Activated CD8-positive, alpha-beta memory T cell treated with anti-CD3 and anti-CD28 coated beads, Interleukin-2, amount 50 U/mL, for 48 hours (primary cell): ENCODE measurements around the gene ZSWIM4.

ENCODE experiments used
- DNase-seq: peaks from one replicate; pipeline ENCODE4 v3.0.0-alpha.2; 2020

ZSWIM4 gene

GRCh38 chr19:13838435-13839129 is 43.3 kb downstream of the ZSWIM4 start:
- no peak for DNase-seq

- peak; percentile 91 for DNase-seq
These were observed 44.1 kb downstream of the ZSWIM4 start for GRCh38 chr19:13839130-13839937.

GRCh38 chr19:13839938-13840304 is 44.7 kb downstream of the ZSWIM4 start:
- DNase-seq, result no peak

GRCh38 chr19:13840305-13841085 is 45.3 kb downstream of the ZSWIM4 start:
- peak; percentile 76 for DNase-seq

- peak; percentile 75 for DNase-seq
These were observed 46.1 kb downstream of the ZSWIM4 start for GRCh38 chr19:13841086-13841961.

GRCh38 chr19:13841962-13842290 is 46.7 kb downstream of the ZSWIM4 start:
- DNase-seq, result no peak

GRCh38 chr19:13842291-13843103 is 47.3 kb downstream of the ZSWIM4 start:
- DNase-seq, result peak; percentile 86

GRCh38 chr19:13843104-13843921 is 48.1 kb downstream of the ZSWIM4 start:
- DNase-seq, result no peak

GRCh38 chr19:13844130-13844631 is 48.9 kb downstream of the ZSWIM4 start:
- no peak for DNase-seq

GRCh38 chr19:13846557-13847406 is 51.5 kb downstream of the ZSWIM4 start:
- DNase-seq, result peak; percentile 97

- DNase-seq, result peak; percentile 90
These were observed 52.4 kb downstream of the ZSWIM4 start for GRCh38 chr19:13847407-13848339.

GRCh38 chr19:13848340-13848677 is 53.1 kb downstream of the ZSWIM4 start:
- DNase-seq, result no peak

- DNase-seq, result no peak
These were observed 53.8 kb downstream of the ZSWIM4 start for GRCh38 chr19:13848798-13849676.

GRCh38 chr19:13849991-13850909 is 55.0 kb downstream of the ZSWIM4 start:
- DNase-seq, result peak; percentile 90

GRCh38 chr19:13850910-13851733 is 55.9 kb downstream of the ZSWIM4 start:
- peak; percentile 77 for DNase-seq
